Measurements from ENCODE around the gene ENOX1. TPM values are rescaled to one million over a fixed set of nuclear protein-coding genes. Genes with fewer than 3 reads are reported as not detected.

The ENOX1 gene
- total and polyA plus RNA-seq, 9 of the 15 experiments (the other 6 are each of a cell fraction or from before 2014, with no cell fraction given), result not detected

DNA sequence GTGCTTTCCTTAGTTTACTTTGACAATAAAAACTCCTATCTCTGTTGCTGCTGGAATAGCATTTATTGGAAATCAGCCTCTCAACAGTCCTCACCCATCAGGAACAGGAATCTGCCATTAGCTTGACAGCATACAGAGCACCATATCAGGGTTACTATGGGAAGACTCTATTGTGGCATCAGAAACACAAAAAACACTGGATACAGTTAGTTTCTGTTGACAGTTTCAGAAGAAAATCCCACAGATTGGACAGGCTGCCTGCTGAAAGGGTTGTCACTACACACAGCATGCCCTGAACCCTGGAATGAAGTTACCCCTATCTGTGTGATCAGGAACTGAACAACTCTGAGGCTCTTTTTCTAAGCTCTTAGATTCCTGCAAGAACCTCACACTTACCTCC is 172.7 kb downstream of the ENOX1 start:
- Histone ChIP-seq H3K9ac (ENCODE audit: insufficient read depth in 1 of 2, low read depth in 2 of 2, low read length in 2 of 2) (no peak overlapping the region), H3K4me1 (replicated peaks in 1 of 2; ENCODE audit: control insufficient read depth in 2 of 2, insufficient read depth in 2 of 2, low read length in 2 of 2) (no peaks in the 10 kb centered on the region), H3K4me2 (ENCODE audit: insufficient read depth, low read length) (no peak overlapping the region), H3K9me1 (ENCODE audit: control insufficient read depth, insufficient read depth, low read length) (no peaks in the 10 kb centered on the region), H3K27ac (ENCODE audit: extremely low read depth, low read depth, low read length) (no peak overlapping the region), H2AFZ (ENCODE audit: low read depth, low read length) (no peak overlapping the region), H3K4me3 (no peak overlapping the region), H3K79me2 (ENCODE audit: control insufficient read depth, insufficient read depth, low read length) (no peaks in the 10 kb centered on the region), H3K27me3 (ENCODE audit: control insufficient read depth in 2 of 2, insufficient read depth in 2 of 2, low read length in 2 of 2) (no peaks in the 10 kb centered on the region), H3K36me3 (ENCODE audit: control insufficient read depth, insufficient read depth, low read length) (no peaks in the 10 kb centered on the region), H4K20me1 (replicated peaks; ENCODE audit: control insufficient read depth, insufficient read depth, low read length) (no peaks in the 10 kb centered on the region), H3K9me3 (replicated peaks; ENCODE audit: control insufficient read depth, insufficient read depth, low read depth, low read length) (no peaks in the 10 kb centered on the region)
- intact Hi-C loops (cut with micrococcal nuclease), result no loop called here
- in situ Hi-C loops (cut with MboI), result no loop called here
- CTCF ChIA-PET (ENCODE audit: low intra/inter-chr PET ratio), result no interaction called here
- FAIRE-seq, result no peak
- no peak for TF ChIP-seq FOXP1 (CRISPR knock-in tag; IDR thresholded peaks at IDR 0.05)
- TF ChIP-seq NRF1 (conservative IDR thresholded peaks at IDR 0.05 in 1 of 2, IDR thresholded peaks at IDR 0.05 in 1 of 2), result no peak
- TF ChIP-seq, protein P1, sequence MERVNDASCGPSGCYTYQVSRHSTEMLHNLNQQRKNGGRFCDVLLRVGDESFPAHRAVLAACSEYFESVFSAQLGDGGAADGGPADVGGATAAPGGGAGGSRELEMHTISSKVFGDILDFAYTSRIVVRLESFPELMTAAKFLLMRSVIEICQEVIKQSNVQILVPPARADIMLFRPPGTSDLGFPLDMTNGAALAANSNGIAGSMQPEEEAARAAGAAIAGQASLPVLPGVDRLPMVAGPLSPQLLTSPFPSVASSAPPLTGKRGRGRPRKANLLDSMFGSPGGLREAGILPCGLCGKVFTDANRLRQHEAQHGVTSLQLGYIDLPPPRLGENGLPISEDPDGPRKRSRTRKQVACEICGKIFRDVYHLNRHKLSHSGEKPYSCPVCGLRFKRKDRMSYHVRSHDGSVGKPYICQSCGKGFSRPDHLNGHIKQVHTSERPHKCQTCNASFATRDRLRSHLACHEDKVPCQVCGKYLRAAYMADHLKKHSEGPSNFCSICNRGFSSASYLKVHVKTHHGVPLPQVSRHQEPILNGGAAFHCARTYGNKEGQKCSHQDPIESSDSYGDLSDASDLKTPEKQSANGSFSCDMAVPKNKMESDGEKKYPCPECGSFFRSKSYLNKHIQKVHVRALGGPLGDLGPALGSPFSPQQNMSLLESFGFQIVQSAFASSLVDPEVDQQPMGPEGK (CRISPR knock-in tag; IDR thresholded peaks at IDR 0.05; ENCODE audit: borderline replicate concordance), result no peak
- no peak for TF ChIP-seq KAT8 (IDR thresholded peaks at IDR 0.05; ENCODE audit: low read depth)
- TF ChIP-seq, protein P2, sequence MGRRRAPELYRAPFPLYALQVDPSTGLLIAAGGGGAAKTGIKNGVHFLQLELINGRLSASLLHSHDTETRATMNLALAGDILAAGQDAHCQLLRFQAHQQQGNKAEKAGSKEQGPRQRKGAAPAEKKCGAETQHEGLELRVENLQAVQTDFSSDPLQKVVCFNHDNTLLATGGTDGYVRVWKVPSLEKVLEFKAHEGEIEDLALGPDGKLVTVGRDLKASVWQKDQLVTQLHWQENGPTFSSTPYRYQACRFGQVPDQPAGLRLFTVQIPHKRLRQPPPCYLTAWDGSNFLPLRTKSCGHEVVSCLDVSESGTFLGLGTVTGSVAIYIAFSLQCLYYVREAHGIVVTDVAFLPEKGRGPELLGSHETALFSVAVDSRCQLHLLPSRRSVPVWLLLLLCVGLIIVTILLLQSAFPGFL (CRISPR knock-in tag; IDR thresholded peaks at IDR 0.05), result no peak
- TF ChIP-seq STAT5B (CRISPR knock-in tag; IDR thresholded peaks at IDR 0.05), result no peak
- TF ChIP-seq MTA1 (IDR thresholded peaks at IDR 0.05; ENCODE audit: borderline replicate concordance), result no peak
- no peak for TF ChIP-seq ZNF197 (CRISPR knock-in tag; IDR thresholded peaks at IDR 0.05; ENCODE audit: low read depth)
- TF ChIP-seq SRSF3 (IDR thresholded peaks at IDR 0.05; ENCODE audit: insufficient read depth, low read length), result no peak
- TF ChIP-seq, protein P3, sequence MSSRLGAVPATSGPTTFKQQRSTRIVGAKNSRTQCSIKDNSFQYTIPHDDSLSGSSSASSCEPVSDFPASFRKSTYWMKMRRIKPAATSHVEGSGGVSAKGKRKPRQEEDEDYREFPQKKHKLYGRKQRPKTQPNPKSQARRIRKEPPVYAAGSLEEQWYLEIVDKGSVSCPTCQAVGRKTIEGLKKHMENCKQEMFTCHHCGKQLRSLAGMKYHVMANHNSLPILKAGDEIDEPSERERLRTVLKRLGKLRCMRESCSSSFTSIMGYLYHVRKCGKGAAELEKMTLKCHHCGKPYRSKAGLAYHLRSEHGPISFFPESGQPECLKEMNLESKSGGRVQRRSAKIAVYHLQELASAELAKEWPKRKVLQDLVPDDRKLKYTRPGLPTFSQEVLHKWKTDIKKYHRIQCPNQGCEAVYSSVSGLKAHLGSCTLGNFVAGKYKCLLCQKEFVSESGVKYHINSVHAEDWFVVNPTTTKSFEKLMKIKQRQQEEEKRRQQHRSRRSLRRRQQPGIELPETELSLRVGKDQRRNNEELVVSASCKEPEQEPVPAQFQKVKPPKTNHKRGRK (tag; IDR thresholded peaks at IDR 0.05), result no peak
- no TSS peak for BruUV-seq (replicated peaks)
- POLR2A ChIA-PET, result interaction anchor here (0.7 kb wide), 1 partner anchor 51 kb away, joined by 3 read pairs; no protein-coding TSS in a partner anchor
- ATAC-seq, result no peak
- no peak for DNase-seq (ENCODE audit: extremely low read depth in 1 of 4, low spot score in 3 of 4)
